Superior temporal gyrus (tissue), 1 donor: Measurements from ENCODE around the gene NEURL4.
"Not testable (repeated sequence)": the region's sequence is repeated elsewhere in the genome, so short reads cannot be mapped to it uniquely, and the experiment has no call there.

Source experiments
- DNase-seq: peaks from one replicate; pipeline ENCODE4 v3.0.0-alpha.2; 2016; ENCODE audit errors: extremely low spot score

Gene NEURL4

DNA sequence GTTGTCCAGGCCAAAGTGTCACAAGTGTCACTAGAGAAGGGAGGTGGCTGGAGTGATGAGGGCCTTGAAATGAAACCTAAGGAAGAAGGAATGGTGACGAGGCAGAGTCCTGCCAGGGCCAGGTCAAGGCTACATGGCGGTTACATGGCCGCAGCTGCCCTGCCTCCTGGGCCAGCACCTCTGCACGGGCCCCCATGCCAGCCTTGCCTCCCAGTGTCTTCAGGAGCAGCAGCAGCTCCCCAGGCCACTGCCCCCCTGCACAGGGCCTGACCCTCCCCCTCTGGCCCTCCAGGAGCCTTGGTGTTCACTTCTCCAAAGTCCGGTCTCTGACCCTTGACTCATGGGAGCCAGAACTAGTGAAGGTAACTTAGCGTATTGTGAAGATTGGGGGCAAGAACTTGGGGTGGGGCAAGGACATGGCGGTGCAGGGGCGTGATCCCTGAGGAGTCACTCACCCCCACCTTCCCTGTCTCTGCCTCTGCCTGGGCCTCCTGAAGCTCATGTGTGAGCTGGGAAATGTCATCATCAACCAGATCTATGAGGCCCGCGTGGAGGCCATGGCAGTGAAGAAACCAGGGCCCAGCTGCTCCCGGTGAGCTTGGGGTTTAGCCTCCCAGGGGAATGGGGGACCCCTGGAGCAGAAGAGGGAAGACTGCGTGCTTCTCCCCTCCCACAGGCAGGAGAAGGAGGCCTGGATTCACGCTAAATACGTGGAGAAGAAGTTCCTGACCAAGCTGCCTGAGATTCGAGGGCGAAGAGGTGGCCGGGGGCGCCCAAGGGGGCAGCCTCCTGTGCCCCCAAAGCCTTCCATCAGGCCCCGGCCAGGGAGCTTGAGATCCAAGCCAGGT, 18.7 kb upstream of the NEURL4 start:
- no peak for DNase-seq

DNA sequence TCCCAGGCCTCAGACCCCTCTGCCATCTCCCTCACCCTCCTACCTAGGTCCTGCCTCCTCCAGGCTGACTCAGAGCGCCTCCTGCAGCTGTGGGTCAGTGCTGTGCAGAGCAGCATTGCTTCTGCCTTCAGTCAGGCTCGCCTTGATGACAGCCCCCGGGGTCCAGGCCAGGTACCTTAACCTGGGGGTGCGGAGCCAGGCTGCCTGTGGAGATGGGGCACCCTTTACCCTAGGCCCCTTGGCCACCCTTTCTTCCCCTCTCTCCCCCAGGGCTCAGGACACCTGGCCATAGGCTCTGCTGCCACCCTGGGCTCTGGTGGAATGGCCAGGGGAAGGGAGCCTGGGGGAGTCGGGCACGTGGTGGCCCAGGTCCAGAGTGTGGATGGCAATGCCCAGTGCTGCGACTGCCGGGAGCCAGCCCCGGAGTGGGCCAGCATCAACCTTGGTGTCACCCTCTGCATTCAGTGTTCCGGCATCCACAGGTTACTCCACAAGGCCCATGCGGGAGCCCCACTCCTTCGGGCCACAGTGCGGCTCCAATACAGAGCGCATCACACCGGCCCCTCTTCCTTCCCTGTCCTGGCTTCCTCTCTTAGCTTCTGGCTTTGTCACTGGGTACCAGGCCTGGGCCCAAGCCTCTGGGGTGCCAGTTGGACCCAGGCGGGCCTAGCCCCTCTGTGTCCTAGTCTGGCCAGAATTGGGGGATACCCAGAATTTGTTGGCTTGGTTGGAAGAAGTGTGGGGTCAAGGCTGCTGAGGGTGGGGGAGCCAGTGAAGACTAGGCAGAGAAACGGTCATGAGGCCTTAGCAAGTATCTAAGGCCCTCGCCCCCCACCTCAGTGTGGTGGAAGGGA, 17.9 kb upstream of the NEURL4 start:
- DNase-seq, result no peak

DNA sequence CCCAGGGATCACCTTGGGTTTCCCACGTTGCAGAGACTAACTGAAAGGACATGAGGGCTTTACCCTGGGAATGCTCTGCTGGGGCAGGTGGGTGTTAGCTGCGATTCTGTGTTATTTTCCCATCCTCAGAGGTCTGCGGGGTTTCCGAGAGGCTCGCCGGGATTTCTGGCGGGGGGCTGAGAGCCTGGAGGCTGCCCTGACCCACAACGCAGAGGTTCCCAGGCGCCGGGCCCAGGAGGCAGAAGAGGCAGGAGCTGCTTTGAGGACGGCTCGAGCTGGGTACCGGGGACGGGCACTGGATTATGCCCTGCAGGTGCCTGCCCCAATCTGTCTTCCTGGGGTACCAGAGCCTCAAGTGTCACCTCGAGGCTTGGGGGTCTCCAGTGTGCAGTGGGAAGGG, 14.1 kb upstream of the NEURL4 start:
- no peak for DNase-seq

DNA sequence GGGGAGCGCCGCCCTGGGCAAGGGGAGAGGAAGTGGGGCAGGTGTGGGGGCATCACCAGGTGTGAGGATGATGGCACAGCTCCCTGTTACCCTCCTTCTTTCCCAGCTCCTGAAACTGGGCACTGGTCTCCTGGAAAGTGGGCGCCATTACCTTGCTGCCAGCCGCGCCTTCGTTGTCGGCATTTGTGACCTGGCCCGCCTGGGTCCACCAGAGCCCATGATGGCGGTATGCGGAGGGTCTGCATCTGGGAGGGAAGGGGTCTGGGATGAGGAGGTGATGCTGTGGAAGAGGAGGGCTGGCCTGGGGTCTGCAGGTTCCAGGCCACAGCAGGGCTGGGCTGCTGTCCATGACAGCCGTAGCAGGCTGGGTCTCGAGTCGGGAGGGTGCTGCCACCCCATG, 12.7 kb upstream of the NEURL4 start:
- no peak for DNase-seq

DNA sequence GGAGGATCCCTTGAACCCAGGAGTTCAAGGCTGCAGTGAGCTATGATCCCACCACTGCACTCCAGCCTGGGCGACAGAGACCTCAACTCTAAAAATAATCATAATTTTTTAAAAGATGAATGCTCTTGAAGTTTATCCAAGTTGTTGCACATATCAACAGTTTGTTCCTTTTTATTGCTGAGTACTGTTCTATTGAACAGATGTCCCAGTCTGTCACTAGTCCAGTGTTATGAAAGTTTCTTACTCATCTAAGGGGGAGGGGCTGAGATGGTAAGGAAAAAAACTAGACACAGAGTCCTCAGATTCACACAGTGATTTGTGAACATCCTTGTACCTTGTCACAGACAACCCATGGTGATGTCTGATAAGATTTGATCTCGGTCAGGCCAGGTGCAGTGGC, 11.0 kb upstream of the NEURL4 start:
- peak; percentile 15 for DNase-seq

DNA sequence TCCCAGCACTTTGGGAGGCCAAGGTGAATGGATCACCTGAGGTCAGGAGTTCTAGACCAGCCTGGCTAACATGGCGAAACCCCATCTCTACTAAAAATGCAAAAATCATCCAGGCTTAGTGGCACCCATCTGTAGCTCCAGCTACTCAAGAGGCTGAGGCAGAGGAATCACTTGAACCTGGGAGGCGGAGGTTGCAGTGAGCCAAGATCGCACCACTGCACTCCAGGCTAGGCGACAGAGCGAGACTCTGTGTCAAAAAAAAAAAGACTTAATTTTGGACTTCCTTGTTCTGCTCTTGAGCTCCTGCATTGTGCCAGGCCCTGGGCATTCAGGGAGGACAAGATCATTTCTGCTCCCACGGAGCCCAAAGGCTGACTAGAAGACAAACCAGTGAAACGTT, 8.5 kb upstream of the NEURL4 start:
- DNase-seq, result not testable (repeated sequence)

DNA sequence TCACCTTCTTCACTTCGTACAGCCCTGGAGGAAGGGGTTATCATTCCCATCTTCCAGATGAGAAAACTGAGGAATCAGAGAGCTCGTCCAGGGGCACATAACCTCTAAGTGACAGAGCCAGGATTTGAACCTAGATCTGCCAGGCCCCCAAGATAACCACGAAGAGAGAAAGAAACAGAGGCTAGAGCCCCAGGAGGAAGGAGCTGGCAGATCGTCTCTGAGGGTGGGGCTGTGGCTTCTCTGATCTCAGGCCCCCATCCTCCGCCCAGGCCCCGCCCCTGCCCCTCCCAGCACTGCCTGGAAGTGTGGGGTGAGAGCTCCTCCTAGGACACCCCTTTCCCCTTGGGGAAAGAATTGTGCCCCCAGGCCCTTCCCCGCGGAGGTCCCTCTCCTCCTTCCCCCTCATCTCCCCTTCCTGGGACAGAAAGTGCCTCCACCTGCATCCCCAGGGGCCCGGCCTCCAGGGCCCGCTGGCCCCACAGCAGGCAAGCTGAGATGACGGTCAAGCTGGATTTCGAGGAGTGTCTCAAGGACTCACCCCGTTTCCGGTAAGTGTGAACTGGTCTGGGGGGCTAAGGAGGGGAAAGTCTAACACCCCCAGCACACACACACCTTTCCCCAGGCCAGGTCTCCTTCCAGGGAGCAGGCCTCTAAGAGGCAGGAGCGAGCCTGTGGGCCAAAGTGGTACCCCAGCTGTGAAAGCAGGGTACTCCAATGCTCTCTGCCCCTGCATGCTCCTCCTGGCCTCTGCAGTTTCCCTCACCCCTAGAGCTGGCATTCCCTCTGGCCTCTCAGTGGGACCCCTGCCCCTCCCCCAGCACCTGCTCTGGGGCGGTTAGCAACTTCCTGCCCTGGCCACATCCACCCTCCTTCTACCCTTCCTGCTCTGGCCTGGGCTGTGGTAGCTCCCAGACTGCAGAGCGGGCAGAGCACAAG, 7.4 kb upstream of the NEURL4 start, which contains the start of gene ACAP1:
Gene ACAP1 (plus strand): TSS at position 290 of the 936 bp plus-strand sequence. CDS start 206 bp downstream, at position 496.
- DNase-seq, result no peak

DNA sequence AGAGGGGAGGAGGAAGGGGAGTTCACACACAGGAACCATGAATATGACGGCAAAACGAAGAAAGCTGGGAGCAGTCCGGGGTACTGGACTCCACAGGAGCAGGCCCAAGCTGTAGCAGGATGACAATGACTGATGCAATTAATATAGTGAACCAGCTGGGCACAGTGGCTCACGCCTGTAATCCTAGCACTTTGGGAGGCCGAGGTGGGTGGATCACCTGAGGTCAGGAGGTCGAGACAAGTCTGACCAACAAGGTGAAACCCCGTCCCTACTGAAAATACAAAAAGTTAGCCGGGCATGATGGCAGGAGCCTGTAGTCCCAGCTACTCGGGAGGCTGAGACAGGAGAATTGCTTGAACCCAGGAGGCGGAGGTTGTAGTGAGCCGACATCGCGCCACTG, 6.6 kb upstream of the NEURL4 start:
- not testable (repeated sequence) for DNase-seq

DNA sequence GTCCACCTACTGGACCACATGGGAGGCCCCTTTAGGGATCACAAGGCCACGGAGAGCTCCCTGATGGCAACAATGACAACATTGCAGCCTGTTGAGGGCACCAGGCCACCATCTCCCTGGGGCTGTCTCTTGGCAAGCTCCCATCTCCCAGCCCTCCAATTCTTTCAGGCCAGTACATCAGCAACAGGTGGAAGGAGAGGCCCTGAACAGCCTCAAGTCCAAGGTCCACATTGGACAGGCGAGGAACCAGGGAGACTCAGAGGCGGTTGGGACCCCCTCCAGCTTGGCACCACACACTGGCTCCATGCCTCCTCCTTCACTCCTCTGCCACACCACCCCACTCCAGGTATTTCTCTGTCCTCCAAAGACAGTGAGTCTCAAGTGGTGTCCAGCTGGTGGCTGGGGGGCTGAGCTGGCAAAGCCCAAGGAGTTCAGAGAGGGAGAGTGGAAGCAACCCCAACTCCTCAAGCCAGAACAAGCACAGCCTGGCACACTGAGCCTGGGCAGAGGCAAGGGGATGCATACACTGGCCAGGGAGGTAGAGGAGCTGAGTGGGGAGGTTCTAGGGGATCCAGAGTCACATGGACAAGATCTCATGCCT, 5.9 kb upstream of the NEURL4 start:
- no peak for DNase-seq

DNA sequence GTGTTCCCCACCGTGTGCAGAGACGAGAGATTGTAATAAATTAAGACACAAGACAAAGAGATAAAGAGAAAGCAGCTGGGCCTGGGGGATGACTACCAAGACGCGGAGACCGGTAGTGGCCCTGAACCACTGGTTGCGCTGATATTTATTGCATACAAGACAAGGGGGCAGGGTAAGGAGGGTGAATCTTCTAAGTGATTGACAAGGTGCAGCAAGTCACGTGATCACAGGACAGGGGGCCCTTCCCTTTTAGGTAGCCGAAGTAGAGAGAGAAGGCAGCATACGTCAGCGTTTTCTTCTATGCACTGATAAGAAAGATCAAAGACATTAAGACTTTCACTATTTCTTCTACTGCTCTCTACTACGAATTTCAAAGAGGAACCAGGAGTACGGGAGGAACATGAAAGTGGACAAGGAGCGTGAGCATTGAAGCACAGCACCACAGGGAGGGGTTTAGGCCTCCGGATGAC, 3.5 kb upstream of the NEURL4 start:
- DNase-seq, result not testable (repeated sequence)

DNA sequence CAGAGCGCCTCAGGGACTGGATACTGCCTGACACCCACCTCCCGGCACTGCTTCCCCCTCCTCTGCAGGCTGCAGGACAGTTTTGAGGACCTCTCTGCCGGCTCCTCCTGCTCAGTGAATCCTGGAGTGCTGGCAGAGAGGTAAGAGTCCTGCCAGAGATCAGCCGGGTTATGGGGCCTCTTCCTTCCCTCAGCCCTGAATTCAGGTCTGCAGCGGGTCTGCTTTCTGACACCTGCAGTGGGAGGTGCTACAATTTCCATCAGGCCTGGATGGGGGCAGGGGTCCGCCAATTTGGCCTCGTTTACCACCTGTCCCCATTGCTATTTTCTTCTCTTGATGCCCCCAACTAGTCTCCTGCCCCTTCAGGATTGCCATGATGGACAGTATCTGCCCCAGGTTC, 3.0 kb upstream of the NEURL4 start:
- DNase-seq, result no peak

DNA sequence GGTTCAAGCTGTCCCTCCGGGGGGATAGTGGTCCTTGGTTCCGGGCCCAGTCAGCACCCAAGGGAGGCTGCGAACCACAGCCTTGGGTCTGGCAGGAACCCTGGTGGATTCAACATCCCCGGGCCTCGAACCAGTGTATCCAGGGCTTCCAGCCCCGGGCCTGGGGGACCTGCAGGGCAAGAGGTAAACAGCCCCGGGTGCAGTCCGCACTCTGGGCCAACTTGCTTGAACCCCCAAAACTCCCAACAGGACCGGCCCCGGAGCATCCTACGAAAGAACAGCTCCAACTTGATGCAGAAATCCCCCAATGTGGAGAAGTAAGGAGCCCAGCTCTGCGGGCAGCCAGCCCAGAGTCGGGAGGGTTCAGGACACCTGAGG, 1.5 kb upstream of the NEURL4 start:
- DNase-seq, result no peak

DNA sequence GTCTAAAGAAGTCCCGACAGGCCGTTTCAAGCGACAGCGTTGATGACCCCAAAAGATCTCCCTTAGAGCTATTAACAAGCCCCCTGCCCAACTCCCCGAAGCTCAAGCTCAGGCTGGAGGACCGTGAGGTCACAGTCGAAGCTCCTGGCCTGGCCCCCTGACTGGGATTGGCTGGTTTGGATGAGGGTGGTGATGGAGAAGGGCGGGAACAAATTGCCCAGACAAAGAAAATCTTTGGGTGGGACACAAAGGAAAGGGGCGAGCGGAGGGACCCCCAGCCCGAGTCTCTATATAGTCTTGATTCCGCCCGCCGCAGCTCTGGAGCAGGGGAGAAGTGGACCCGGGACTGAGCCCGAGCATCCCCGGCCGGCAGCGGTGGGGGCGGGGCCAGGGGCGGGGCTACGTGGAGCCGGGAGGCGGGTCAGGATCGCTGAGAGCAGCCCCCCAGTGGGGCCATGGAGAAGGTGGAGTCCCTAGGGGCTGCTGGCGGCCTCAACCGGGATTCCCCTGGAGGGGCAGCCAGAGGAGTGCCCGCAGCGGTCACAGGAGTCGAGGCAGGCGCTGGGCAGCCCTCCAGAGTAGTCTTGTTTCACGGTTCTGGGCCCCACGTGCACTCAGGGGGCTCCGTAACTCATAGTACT, 982 bp upstream of the NEURL4 start:
- no peak for DNase-seq

DNA sequence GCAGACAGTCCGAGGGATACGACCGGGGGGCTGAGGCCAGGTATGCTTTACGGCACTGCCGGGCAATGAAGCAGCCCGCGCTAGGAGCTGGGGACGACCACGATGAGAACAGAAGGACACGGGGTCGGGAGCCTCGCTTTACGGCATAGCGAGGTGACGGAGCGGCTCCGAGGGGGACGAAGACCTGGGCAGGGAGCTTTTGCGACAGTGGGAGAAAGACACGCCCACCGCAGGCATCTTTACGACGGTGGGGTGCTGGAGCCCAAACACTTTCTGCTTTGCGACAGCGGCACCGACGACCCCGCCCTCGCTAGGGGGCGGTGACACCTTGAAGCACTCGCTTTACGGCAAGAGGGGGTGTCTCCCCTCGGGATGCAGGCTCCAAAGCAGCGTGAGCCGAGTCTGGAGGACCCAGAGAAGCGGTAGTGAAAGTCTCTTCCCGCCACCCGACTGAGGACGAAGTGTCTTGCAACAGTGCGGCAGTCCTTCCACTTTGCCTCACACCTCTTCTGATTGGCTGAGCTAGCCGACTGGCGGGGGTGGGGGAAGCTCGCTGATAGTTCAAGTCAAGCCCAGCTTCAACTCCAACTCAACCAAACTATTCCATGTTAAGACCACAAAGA, 350 bp upstream of the NEURL4 start:
- DNase-seq, result peak; percentile 99

DNA sequence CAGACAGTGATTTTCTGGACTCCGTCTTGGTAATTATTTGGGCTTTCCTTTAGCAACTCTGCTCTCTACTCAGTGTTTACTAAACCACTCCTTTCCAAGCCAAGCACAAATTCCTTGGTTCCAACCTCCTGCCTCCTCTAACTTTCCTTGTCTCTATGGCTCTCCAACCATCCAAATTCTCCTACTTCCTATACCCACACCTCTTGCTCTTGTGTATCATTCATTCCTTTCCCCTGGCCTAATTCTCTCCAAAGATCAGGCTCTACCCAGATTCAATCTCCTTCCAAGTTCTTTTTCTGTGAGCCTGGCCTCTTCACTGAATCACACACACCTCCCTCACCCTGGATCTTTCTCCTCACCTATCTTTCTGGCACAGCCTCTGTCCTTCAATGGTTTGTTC, 1.1 kb downstream of the NEURL4 start:
- no peak for DNase-seq

DNA sequence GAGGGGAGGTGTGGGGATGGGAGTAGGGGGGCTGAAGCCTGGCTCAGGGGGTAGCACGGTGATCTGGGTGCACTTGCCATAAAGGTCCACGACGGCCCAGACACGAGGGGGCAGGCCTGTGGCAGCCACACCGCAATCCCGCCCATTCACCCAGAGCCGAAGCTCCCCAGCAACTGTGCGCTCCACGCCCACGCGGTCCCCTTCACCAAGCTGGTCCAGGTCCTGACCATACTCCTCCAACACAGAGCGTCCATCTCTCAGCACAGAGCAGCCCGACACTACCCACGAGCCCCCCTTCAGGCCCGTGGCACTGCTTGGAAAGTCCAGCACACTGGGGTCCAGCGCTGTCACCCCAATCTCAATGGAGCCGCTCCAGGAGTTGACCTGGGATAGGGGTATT, 1.6 kb downstream of the NEURL4 start:
- no peak for DNase-seq

DNA sequence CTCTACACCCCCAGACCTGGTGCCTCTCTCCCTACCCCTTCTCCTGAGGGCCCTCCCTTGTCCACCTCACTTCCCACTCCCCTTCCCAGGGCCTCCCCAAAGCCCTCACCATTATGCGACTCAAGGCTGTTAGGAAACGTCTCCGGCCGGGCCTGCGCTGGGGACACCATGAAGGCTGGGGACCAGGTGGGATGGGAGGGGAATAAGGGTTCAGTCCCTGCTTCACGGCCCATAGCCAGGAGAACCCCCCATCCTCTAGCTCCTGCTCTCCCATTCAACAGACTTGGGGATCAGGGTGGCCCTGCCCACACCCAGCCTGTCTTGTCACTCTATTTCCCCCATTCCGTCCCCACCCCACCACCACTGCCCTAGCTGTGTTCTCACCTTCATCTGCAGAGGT, 2.1 kb downstream of the NEURL4 start:
- no peak for DNase-seq

DNA sequence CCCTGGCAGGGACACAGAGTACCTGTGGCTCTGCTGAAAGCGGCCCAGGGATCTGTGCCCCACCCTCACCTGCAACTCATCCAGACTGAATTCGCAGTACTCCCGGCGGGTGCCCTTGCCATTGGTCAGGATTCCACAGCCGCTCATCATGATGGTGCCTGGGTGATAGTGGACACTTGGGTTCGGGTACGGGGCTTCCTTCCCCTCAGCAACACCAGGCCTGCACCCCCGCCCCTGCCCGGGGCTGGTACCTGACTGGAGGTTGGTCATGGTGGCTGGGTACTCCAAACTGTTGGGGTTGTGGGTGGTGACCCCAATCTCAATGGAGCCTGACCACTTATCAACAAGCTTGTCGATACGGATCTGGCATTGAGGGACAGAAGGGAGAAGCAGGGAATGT, 2.9 kb downstream of the NEURL4 start:
- DNase-seq, result no peak

DNA sequence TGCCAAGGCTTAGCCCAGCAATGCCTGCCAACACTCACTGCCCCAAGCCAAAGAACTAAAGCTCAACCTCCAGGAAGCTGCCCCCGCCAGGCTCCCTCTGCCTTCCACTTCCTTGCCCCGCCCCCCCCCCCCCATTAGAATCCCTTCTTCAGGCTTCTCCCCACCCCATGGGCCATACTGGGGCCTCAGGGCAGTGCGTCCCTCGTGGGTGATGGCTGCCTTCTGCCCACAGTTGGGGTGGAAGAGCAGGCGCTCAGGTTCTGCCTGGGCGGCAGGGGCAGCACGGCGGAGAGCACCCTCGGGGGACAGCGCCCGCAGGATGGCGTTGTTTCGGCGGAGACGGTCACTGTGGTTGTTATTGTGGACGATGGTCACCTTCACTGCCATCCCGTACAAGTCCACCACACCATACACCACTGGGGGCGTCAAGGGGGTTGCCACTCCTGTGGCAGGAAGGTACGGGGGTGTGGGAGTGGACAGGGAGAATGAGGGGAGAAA, 4.1 kb downstream of the NEURL4 start:
- DNase-seq, result no peak

DNA sequence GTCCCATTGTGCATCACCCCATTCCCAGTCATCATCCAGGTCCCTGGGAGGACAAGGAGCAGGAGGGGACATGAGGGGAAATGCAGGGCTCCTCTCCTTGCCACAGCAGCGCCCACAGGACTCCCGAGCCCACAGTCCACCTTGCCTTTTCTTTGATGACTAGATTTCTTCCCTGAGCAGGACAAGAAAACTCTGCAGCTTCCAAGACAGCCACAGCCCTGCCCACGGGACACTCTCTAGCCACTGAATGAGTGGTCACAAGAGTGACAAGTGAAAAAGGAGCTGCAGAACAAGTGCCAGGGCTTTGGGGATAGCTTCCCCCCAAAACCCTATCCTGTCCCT, 4.7 kb downstream of the NEURL4 start:
- DNase-seq, result no peak
